Measurements from ENCODE around the gene TMEM204.
"Not testable (repeated sequence)": the region's sequence is repeated elsewhere in the genome, so short reads cannot be mapped to it uniquely, and the experiment has no call there.

TMEM204 gene

DNA sequence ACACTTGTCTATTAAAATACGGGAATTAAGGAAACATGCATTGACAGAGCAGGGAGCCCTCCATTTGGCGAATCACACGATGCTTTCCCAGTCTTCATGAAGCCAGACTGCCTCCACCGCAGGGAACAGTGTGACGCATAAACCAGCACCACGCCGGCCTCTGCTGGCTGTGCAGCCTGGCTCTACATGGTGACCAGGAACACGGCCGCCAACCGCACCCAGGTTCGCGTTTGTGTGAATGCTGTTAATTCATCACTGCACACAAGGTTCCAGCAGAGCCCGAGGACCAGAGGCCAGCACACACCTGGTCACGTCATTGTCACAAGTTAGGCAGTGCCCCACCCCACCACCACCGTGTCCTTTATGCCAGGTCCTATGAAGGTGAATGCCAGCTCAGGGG is 26.7 kb downstream of the TMEM204 start:
- FAIRE-seq: no peak

DNA sequence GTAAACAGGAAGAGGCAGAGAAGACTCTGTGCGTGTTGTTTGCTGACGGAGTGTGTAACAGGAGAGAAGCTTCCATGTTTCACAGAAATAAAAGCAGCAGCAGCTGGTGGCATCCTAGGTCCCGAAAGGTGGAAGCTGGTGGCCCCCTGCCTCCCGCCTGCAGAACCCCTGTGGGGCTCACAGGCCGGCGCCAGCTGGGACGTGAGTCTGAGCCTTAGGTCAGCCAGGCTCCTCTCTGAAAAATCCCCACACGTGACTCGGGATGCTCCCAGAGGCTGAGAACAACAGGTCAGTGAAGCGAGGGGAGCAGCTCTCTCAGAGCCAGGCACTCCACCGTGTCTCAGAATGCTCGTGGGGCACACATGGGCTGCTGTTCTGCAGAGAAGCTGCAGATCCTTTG is 27.4 kb downstream of the TMEM204 start:
- no peak for FAIRE-seq

DNA sequence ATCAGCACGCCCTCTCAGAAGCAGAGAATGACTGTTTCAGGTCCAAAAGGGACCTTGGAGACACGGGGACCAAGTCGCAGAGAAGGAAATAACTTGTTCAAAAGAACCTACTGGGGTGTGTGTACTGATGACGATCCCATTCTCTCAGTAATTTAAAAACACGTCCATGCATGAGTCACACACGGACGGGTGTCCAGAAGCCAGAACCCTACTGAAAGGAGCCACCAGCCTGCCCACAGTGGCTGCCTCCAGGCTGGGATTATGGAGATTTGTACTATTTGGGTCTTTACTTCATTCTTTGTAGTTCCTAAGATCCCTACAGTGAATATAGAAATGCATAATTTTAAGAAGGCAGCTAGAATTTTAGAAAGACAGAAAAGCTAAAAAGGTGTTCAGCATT is 27.8 kb downstream of the TMEM204 start:
- FAIRE-seq: no peak

DNA sequence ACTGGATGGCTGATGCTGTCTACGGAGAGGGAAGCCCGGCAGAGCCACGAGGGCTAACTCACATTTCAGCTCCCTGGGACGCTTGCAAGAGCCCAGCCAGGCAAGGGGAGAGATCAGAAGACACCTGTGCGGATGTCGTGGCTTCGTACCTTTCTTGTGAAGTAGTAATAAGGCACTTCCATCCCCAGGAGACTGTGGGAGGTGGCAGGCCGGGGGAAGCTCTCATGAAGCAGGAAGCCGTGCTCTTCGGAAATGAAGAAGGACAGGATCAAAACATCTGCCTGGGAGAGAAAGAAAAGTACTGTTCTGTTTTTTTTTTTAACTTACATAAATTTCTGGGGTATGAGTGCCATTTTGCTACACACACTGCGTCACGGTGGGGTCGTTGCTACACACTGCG is 28.4 kb downstream of the TMEM204 start:
- no peak for FAIRE-seq

DNA sequence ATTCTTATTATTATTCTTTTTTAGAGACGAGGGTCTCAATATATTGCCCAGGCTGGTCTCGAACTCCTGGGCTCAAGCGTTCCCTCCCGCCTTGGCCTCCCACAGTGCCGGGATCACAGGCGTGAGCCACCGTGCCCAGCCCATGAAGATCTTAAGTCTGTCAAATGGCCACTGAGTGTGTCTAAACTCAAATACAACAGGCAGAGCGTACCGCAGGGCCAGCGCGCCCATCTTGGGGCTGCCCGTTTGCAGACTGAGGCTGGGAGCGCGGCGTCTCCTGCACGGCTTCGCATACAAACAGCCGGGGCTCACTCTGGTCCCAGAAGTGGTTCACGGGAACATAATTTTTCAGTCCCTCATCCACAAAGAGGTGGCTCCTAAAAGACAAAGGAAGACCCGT is 30.3 kb downstream of the TMEM204 start:
- no peak for FAIRE-seq

DNA sequence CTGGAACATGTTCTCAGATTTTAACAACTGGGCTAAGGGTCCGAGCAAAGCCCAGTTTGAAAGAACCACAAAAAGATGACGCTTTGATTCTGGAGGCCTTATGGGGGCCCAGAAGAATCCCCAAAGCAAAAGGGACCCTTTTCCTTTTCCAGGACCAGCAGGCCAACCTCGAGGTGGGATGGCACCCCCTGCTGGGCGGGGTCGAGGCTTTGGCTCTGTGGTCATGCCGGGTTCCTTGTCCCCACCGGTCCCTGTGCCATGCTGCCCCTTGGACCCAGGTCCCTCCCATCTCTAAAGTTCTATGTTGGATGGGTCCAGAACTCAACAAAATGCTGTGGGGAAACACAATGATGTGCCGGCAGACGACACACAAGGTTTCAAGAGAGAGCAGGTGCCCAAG is 30.9 kb downstream of the TMEM204 start:
- no peak for FAIRE-seq

DNA sequence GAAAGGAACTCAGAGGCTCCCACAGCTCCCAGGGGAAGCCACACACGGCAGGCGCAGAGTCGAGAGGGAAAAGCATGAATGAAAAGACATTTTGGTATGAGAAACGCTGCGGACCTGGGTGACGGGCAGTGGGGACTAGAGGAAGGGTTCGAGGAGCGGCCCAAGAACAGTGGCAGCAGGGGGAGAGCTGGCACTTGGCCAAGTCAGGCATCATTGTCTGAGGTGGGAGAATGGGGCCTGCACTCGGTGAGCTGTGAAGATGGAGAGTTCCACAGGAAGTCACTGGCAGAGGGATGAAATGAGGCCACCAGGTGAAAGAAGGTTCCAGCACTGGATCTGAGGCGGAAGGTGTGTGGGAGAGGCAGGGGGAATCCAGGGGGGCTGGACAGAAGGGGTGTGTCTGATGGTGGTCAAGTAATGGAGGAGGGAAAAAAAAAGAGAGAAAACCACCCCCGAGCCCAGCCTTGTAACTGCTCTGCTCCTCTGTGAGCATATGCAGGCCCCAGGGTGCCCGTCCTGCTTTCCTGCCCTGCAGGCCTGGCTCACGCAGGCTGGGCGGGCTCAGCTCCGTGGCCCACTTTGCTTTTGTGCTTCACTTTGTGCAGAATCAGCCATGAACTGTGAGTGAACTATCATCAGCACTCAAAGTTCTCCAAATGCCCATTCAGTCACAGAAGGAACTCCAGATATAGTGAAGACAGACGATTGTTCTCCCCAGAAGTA is 31.8 kb downstream of the TMEM204 start:
- FAIRE-seq: no peak

DNA sequence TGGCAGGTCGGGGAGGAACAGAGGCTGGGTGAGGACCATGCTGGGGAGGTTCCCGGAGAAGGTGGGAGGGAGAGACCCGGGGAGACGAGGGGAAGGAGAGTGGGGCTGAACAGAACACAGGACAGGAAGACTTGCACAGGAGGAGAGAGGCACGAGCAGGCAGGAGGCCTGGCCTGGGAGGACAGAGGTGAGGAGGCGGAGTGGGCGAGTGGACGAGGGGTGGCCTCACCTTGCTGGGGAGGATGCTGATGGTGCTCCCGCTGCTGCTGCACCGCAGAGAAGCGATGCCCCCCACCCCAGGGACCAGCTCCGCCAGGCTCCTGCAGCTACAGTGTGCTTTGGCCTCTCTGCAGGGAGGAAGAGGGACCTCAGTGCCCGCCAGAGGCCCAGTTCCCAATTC is 34.5 kb downstream of the TMEM204 start:
- no peak for FAIRE-seq

DNA sequence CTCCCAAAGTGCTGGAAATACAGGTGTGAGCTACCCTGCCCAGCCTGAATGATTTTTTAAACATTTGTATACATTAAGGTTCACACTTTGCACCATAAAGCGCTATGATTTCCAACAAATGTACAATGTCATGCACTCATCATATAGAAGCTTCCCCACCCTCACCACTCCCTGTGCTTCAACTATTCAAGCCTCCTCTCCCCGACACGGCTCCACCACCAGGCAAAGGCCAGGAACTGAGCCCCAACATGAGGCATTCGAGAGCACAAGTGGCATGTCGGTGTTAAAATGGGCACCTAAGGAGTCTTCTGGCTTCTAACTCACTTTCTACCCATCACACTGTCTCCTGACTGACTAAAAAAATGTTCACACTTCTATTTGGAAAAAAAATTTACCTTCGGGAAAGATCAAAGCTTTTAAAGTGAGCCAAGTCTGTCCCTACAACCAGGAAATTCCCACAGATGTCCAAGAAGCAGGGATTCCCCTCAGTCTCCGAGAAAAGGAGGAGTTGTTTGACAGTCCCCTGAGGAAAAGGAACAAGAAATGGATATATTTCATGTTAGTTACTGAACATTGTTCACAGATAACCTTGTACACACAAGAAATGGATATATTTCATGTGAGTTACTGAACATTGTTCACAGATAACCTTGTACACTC is 37.7 kb downstream of the TMEM204 start:
- no peak for FAIRE-seq

DNA sequence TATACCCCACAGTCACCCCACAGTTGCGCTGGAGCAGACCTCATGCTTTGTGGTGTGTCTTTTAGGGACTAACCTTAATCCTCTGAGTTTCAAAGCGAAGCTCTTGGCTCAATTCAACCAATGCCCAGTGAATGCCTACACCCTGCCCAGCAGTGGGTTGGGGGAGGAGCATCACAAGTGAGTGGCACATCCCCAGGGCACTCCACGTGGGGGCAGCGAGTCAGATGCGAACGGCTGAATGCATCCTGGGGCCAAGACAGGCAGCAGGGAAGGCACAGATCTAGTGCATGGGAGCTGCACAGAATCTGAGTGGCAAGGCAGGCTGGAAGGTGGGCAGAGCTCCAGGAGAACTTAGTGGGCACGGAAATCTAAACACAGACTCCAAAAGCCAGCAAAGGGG is 39.2 kb downstream of the TMEM204 start:
- FAIRE-seq: no peak

DNA sequence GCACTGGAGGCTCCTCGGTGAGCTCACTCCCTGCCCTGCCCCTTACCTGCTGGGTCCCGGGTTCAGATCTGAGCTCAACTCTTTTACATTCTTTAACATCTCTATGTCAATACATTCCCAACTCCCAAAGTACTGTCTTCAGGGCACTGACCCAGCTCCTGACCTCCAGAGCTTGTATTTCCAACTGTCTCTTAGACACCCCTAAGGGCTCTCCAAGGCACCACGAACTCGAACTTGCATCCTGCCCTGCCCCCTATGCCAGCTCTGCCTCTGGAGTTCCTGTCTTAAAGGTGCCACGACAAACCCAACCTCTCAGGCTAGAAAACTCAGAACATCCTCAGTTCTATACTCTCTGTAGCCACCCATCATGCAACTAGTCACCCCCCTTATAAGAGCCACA is 39.8 kb downstream of the TMEM204 start:
- no peak for FAIRE-seq

DNA sequence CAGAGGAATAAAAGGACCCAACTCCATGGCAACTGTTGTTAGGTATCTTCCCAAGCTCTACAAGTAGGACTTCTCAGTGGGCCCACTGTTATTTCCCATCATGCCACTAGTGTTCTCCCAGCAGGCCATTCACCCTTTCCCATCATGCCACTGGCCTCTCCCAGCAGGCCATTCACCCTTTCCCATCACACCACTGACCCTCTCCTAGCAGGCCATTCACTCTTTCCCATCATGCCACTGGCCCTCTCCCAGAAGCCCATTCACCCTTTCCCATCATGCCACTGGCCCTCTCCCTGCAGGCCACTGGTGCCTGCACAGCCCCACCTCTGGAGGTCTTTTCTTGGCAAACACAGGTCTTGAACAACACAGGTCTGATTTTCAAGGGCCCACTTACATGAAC is 42.1 kb downstream of the TMEM204 start:
- FAIRE-seq: no peak

DNA sequence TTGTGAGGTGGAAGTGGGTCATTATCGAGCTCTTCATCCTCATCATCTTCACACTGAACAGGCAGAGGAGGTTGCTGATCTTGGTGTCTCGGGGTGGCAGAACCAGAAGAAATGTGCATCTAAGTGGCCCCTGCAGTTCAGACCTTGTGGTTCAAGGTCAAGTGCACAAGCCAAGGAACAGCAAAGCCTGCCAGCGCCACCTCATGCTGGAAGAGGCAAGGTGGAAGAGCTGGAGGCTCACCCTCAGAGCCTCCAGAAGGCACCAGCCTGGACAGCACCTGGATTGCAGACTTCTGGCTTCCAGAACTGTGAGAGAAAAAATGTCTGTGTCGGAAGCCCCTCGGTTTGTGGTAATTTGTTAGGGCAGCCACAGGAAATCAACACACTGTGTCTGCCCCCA is 45.7 kb downstream of the TMEM204 start:
- no peak for FAIRE-seq

DNA sequence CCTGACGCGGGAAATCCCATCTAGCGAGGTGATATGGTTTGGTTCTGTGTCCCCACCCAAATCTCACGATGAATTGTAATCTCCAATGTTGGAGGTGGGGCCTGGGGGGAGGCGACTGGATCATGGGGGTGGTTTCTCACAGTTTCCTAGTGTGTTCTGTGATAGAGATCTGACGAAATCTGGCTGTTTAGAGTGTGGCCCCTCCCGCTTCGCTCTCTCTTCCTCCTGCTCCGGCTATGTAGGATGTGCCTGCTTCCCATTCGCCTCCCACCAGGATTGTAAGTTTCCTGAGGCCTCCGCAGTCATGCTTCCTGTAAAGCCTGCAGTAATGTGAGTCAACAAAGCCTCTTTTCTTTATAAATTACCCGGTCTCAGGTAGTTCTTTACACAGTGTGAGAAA is 46.8 kb downstream of the TMEM204 start:
- FAIRE-seq: no peak

DNA sequence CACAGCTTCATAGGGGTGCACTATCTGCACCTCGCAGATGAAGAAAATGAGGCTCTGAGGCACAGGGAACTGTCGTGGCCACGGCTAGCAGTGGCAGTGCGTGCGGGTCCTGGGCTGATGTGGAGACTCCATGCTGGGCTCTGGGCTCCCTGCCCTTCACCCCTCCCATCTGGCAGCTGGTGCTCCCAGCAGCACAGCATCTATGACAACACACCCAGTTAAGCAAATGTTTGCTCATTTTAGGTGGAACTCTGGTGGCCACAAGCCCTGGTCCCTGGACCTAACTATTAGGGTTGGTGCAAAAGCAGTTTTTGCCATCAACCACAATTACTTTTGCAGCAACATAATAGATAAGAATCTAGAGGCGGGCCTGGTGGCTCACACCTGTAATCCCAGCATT is 47.5 kb downstream of the TMEM204 start:
- FAIRE-seq: no peak

DNA sequence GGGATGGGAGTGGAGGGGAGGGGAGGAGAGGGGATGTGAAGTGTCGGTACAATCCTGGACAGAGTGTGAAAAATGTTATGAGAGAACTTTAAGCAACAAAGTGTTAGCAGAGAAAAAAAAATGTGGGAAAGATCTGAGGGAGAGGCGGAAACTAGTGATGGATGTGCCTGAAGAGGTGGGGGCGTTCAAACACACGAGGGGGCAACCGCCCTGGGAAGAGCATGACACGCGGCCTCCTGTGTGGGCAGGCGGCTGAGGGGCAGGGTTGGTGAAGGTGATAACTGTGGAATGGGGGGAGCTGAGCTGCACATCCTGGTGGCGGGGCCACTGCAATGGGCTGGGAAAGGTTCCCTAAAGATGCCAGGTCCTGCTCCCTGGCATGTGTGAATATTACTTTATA is 48.3 kb downstream of the TMEM204 start:
- FAIRE-seq: no peak

DNA sequence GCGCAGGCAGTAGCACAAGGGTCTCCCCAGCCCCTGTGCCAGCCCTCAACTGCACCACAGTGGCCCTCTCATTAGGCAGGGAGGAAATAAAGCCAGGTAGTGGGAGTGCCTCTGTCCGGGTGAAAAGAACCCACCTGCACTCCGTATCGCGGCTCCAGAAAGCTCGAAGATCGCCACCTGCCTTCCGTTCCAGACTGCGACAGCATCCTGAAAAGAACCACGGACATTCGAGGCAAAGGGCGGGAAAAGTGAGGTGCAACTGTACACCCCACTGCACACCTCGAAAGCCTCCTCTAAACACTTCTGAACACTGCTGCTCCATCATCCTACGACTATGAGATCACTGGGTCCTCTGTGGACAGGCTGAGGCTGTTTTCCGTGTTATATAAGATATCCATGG is 49.7 kb downstream of the TMEM204 start:
- no peak for FAIRE-seq

DNA sequence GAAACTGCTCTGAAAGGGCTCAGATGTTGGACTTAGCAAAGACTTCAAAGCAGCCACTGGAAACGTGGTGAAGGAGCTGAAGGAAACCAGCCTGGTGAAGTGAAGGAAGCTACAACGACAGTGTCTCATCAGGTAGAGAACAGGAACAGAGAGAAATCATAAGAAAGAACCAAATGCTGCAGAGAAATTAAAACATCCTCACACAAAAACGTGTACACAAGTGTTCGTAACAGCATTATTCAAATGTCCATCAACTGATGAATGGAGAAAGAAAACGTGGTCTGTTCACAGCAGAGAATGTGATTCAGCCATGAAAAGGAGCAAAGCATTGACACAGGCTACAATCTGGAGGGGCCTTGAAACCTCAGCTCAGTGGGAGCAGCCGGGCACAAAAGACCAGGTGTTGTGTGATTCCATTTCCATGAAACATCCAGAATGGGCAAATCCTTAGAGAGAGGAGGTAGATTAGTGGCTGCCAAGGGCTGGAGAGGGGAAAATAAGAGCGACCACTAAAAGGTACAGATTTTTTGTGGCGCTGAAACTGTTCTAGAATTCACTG is 51.5 kb downstream of the TMEM204 start:
- FAIRE-seq: no peak

DNA sequence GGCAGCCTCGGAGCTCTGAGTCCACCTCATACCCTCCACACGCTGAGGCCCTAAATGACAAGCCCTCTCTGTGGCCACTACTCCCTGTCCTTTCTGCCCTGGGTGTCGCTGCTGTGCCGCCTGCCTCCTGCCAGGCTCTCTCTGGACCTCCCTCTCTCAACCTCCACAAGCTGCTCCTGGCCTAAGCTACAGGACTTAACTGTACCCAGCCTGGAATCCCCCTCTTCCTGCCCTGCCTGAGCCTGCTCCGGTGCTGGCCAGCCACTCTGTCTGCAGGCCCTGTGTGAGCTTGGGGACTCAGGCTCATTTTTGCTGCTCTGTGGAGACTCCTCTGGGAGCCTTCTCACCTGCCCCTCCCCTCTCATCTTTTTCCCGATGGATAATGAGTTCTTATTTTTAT is 56.9 kb downstream of the TMEM204 start:
- no peak for FAIRE-seq

DNA sequence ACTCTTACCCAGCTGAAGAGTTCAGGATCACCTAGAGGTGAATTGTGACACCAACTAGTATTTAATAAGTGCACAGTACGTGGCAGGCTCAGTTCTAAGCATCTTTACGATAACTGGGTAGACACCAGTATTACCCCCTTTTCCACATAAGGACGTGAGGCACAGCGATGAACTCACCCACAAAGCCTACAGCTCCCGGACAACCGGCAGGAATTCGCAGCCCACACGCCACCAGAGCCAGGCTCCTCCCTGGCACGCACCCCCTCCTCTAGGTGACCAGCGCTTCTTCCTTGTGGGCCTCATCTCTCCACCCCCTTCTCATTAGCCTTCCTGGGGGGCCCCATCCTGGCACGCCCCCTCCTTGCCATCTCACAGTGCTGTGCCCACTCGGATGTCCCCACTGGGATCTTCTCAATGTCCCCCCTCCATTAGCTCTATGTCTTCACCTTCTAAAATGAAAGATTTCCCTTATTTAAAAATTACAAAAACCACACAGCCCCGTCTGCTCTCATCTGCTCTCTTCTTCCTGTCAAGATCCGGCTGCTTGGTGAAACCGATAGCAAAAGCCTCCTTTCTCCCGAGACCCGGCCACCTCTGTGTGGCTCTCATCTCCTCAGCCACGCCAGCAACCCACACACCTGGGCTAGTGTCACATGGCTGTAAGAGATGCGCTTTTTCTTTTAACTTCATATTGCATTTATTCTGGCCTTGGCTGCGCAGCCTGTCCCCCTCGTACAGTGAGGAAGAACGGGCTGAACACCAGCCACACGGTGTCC is 57.7 kb downstream of the TMEM204 start:
- no peak for FAIRE-seq

DNA sequence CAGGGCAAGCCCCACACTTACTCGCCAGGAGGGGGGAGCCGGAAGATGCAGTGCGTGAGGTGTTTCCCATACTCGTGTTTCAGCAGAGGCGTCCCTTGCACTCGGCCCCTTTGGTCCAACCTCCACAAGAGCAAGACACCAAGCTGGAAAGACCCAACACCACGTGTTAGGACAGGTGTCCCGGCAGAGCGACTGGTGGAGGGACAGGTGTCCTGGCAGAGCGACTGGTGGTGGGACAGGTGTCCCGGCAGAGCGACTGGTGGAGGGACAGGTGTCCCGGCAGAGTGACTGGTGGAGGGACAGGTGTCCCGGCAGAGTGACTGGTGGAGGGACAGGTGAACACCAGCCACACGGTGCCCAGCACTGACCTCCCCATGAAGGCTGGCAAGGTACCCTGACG is 59.0 kb downstream of the TMEM204 start:
- no peak for FAIRE-seq

DNA sequence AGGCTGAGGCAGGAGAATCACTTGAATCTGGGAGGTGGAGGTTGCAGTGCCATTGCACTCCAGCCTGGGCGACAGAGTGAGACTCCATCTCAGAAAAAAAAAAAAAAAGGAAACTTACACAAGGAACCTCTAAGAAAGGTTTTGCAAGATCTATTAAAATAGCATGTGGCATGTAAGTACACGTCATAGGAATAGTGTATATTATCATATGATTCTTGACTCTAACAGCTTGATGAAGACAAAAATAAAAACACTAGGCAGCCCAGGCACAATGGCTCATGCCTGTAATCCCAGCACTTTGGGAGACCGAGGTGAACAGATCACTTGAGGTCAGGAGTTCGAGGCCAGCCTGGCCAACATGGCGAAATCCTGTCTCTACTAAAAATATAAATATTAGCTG is 62.0 kb downstream of the TMEM204 start:
- FAIRE-seq: not testable (repeated sequence)

DNA sequence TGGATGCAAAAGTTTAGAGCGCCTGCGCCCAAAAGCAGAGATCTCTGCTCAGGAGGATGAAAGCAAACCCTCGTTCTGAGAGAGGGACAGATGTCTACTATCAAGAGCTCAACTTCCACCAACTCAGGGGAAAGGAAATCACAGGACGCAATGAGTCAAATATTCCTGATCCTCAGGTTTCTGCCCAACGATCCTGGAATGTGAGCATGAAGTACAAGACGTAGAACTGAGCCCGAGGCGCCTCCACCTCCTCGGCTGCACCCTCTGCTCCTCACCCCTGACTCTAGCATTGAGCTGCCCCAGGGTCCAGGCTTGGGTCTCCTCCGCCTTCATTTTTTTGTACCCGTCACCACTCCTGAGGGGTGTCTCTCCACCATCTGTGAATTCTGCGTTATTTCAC is 63.0 kb downstream of the TMEM204 start:
- FAIRE-seq: no peak

DNA sequence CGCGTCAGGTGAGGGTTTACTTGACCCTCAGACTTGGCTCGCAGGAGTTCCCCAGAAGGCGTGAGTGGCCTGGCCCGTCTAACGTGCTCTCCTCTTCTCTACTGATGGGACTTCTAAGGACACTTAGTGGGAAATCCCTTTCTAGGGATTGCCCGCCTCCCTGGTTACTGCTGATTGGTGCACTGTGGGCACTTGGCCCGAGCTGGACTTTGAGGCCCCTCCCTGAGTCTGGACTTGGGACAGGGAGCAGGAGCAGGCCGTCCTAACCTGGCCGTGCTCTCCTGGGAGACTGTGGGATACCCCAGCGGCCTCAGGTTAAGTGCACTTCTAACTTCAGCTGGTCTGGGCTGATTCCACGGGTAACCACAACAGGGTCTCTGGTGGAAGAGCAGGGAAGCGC is 63.7 kb downstream of the TMEM204 start:
- no peak for FAIRE-seq
